PC-9 (cell line): ENCODE data around the gene KANK2.

Experiments
- CTCF ChIP-seq: fragments of 200-600 bp; sonication (generic); conservative IDR thresholded peaks from 2 replicates; pipeline ENCODE4 v1.6.1; 2017; ENCODE audit warnings: mixed run types, antibody characterized with exemption, mild to moderate bottlenecking, moderate library complexity
- EZH2 ChIP-seq: fragments of 200-600 bp; sonication (generic); IDR thresholded peaks from 2 replicates; pipeline ENCODE4 v1.8.0; 2017; ENCODE audit warnings: antibody characterized with exemption, low read depth

- no peak for TF ChIP-seq CTCF
- TF ChIP-seq EZH2: no peak
Measured at GRCh38 chr19:11192957-11193939, 4.1 kb downstream of the KANK2 start.
